ENCODE measurements around the gene SLC22A17. TPM values are rescaled to one million over a fixed set of nuclear protein-coding genes. Genes with fewer than 3 reads are reported as not detected.
A peak's percentile ranks its signal among the peaks of the same experiment; 100 is the strongest.

The SLC22A17 gene
- total and polyA plus RNA-seq, 2 of the 13 experiments (the other 11 are each of a cell fraction or from before 2014, with no cell fraction given), result 0.95 to 1.1 TPM

DNA sequence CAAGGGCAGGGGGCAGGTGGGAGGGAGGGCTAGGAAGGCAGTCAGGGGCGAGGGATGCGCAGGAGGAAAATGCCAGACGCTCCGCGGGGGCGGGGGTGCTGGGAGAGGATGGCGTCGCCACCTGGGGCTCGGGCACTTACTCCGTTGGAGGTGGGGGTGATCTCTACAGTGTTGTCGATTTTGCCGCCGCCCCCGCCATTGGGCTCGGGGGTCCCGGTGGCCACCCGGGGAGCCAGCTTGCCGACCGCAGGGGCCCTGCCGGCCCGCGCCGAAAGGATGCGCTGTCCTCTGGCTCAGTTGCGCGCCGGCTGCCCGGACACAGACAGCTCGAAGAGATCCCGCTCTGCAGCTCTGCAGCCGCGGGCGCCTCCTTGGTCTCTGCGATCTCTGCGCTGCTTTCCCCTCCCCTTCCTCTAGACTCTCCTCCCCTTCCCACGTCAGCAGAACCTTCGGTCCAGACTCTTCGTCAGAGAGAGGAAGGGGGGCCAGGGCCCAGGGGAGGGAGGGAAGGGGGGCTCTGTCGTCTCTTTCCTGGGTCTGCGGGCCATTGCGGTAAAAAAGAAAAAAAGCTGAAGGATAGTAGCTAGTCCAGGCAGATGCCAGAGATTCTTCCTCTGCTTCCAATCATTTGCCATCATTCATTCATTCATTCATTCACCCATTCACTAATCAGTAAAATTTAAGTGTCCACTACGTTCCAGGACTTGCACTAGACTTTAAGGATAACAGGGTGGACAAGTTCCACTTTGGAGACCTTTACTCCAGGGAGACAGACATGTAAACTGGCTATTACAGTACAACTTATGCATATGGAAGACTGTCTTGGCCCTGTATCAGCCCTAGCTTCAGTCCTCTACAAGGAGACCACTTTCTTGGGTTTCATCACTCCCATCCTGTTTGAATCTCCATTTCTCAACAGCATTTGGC, at the start of gene SLC22A17 (continued):
- TF ChIP-seq, protein P1, sequence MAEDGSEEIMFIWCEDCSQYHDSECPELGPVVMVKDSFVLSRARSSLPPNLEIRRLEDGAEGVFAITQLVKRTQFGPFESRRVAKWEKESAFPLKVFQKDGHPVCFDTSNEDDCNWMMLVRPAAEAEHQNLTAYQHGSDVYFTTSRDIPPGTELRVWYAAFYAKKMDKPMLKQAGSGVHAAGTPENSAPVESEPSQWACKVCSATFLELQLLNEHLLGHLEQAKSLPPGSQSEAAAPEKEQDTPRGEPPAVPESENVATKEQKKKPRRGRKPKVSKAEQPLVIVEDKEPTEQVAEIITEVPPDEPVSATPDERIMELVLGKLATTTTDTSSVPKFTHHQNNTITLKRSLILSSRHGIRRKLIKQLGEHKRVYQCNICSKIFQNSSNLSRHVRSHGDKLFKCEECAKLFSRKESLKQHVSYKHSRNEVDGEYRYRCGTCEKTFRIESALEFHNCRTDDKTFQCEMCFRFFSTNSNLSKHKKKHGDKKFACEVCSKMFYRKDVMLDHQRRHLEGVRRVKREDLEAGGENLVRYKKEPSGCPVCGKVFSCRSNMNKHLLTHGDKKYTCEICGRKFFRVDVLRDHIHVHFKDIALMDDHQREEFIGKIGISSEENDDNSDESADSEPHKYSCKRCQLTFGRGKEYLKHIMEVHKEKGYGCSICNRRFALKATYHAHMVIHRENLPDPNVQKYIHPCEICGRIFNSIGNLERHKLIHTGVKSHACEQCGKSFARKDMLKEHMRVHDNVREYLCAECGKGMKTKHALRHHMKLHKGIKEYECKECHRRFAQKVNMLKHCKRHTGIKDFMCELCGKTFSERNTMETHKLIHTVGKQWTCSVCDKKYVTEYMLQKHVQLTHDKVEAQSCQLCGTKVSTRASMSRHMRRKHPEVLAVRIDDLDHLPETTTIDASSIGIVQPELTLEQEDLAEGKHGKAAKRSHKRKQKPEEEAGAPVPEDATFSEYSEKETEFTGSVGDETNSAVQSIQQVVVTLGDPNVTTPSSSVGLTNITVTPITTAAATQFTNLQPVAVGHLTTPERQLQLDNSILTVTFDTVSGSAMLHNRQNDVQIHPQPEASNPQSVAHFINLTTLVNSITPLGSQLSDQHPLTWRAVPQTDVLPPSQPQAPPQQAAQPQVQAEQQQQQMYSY (CRISPR knock-in tag; IDR thresholded peaks at IDR 0.05), result no peak
- no peak for TF ChIP-seq ZFP36L1 (CRISPR knock-in tag; IDR thresholded peaks at IDR 0.05)
- TF ChIP-seq ZNF543 (CRISPR knock-in tag; IDR thresholded peaks at IDR 0.05), result no peak
- TF ChIP-seq, protein P2, sequence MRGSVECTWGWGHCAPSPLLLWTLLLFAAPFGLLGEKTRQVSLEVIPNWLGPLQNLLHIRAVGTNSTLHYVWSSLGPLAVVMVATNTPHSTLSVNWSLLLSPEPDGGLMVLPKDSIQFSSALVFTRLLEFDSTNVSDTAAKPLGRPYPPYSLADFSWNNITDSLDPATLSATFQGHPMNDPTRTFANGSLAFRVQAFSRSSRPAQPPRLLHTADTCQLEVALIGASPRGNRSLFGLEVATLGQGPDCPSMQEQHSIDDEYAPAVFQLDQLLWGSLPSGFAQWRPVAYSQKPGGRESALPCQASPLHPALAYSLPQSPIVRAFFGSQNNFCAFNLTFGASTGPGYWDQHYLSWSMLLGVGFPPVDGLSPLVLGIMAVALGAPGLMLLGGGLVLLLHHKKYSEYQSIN (CRISPR knock-in tag; IDR thresholded peaks at IDR 0.05; ENCODE audit: borderline replicate concordance), result no peak
- no peak for TF ChIP-seq FOSL1 (CRISPR knock-in tag; IDR thresholded peaks at IDR 0.05; ENCODE audit: borderline replicate concordance)
- TF ChIP-seq BORCS8-MEF2B (CRISPR knock-in tag; IDR thresholded peaks at IDR 0.05), result no peak
- no peak for TF ChIP-seq EHMT2 (IDR thresholded peaks at IDR 0.05; ENCODE audit: borderline replicate concordance, low read depth, low read length)
- TF ChIP-seq, protein P3, sequence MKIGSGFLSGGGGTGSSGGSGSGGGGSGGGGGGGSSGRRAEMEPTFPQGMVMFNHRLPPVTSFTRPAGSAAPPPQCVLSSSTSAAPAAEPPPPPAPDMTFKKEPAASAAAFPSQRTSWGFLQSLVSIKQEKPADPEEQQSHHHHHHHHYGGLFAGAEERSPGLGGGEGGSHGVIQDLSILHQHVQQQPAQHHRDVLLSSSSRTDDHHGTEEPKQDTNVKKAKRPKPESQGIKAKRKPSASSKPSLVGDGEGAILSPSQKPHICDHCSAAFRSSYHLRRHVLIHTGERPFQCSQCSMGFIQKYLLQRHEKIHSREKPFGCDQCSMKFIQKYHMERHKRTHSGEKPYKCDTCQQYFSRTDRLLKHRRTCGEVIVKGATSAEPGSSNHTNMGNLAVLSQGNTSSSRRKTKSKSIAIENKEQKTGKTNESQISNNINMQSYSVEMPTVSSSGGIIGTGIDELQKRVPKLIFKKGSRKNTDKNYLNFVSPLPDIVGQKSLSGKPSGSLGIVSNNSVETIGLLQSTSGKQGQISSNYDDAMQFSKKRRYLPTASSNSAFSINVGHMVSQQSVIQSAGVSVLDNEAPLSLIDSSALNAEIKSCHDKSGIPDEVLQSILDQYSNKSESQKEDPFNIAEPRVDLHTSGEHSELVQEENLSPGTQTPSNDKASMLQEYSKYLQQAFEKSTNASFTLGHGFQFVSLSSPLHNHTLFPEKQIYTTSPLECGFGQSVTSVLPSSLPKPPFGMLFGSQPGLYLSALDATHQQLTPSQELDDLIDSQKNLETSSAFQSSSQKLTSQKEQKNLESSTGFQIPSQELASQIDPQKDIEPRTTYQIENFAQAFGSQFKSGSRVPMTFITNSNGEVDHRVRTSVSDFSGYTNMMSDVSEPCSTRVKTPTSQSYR (CRISPR knock-in tag; IDR thresholded peaks at IDR 0.05; ENCODE audit: borderline replicate concordance), result no peak
- TF ChIP-seq NFE2L1 (CRISPR knock-in tag; IDR thresholded peaks at IDR 0.05; ENCODE audit: borderline replicate concordance), result 0 out of 2 replicates have a peak, but pooled peaks have one; percentile 25
- TF ChIP-seq, protein P4, sequence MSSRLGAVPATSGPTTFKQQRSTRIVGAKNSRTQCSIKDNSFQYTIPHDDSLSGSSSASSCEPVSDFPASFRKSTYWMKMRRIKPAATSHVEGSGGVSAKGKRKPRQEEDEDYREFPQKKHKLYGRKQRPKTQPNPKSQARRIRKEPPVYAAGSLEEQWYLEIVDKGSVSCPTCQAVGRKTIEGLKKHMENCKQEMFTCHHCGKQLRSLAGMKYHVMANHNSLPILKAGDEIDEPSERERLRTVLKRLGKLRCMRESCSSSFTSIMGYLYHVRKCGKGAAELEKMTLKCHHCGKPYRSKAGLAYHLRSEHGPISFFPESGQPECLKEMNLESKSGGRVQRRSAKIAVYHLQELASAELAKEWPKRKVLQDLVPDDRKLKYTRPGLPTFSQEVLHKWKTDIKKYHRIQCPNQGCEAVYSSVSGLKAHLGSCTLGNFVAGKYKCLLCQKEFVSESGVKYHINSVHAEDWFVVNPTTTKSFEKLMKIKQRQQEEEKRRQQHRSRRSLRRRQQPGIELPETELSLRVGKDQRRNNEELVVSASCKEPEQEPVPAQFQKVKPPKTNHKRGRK (CRISPR knock-in tag; IDR thresholded peaks at IDR 0.05), result peak; percentile 43; the same call in 1 of the 2 replicates
- TF ChIP-seq, protein P5, sequence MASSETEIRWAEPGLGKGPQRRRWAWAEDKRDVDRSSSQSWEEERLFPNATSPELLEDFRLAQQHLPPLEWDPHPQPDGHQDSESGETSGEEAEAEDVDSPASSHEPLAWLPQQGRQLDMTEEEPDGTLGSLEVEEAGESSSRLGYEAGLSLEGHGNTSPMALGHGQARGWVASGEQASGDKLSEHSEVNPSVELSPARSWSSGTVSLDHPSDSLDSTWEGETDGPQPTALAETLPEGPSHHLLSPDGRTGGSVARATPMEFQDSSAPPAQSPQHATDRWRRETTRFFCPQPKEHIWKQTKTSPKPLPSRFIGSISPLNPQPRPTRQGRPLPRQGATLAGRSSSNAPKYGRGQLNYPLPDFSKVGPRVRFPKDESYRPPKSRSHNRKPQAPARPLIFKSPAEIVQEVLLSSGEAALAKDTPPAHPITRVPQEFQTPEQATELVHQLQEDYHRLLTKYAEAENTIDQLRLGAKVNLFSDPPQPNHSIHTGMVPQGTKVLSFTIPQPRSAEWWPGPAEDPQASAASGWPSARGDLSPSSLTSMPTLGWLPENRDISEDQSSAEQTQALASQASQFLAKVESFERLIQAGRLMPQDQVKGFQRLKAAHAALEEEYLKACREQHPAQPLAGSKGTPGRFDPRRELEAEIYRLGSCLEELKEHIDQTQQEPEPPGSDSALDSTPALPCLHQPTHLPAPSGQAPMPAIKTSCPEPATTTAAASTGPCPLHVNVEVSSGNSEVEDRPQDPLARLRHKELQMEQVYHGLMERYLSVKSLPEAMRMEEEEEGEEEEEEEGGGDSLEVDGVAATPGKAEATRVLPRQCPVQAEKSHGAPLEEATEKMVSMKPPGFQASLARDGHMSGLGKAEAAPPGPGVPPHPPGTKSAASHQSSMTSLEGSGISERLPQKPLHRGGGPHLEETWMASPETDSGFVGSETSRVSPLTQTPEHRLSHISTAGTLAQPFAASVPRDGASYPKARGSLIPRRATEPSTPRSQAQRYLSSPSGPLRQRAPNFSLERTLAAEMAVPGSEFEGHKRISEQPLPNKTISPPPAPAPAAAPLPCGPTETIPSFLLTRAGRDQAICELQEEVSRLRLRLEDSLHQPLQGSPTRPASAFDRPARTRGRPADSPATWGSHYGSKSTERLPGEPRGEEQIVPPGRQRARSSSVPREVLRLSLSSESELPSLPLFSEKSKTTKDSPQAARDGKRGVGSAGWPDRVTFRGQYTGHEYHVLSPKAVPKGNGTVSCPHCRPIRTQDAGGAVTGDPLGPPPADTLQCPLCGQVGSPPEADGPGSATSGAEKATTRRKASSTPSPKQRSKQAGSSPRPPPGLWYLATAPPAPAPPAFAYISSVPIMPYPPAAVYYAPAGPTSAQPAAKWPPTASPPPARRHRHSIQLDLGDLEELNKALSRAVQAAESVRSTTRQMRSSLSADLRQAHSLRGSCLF (CRISPR knock-in tag; IDR thresholded peaks at IDR 0.05; ENCODE audit: borderline replicate concordance), result no peak
- TF ChIP-seq CCAR2 (optimal IDR thresholded peaks at IDR 0.05; ENCODE audit: low read depth, low read length), result no peak
